HepG2 (cell line): ENCODE measurements around the gene ARPP21. TPM values are rescaled to one million over a fixed set of nuclear protein-coding genes. Genes with fewer than 3 reads are reported as not detected.

ENCODE experiments used
- ATAC-seq: fragments of 200-7000 bp; cut with Tn5 transposase; 3 replicates; pipeline ENCODE4 v1.9.1; 2020; ENCODE audit warnings: mild to moderate bottlenecking, moderate library complexity
- BruUV-seq: library from RNA; stranded (reverse); fragments of 400-500 nt; replicated peaks from 2 replicates; lab custom pipeline; 2021; lab: Mats Ljungman, UMichigan
- CTCF ChIA-PET: fragments of 300-600 bp; formaldehyde crosslinking; extraction: SDS; loops from one replicate; lab custom pipeline; 2021; ENCODE audit warnings: low total read pairs, inconsistent platforms, low intra/inter-chr PET ratio; lab: Yijun Ruan, JAX
- POLR2A ChIA-PET: fragments of 350-600 bp; sonication (Branson Sonifier 250); formaldehyde crosslinking; loops from one replicate; lab custom pipeline; 2020; ENCODE audit warnings: antibody characterized with exemption, inconsistent platforms; lab: Yijun Ruan, JAX
- DNase-seq: peaks from one replicate; pipeline ENCODE4 v3.0.0-alpha.2; 2015; ENCODE audit warnings: low spot score
- FAIRE-seq: peaks from 3 replicates; lab custom pipeline; 2011; peaks lifted over from hg19 to GRCh38; lab: Jason Lieb, UNC
- H2AFZ ChIP-seq: one replicate; pipeline ENCODE4 v1.6.1; 2011; ENCODE audit warnings: low read length, inconsistent platforms
- H3K27ac ChIP-seq: fragments of 300-600 bp; 3 replicates; pipeline ENCODE4 v1.8.0; 2011; ENCODE audit warnings: mixed run types, mild to moderate bottlenecking, mixed read lengths, low read length, inconsistent platforms; ENCODE audit not compliant: insufficient read depth; ENCODE audit errors: extremely low read length
- H3K27me3 ChIP-seq, 2 experiments: fragments of 200-600 bp in 1 of 2; 2 replicates in 1 of 2; 3 replicates in 1 of 2; pipeline versions ENCODE4 v1.6.0 to v1.8.0; 2011; ENCODE audit warnings: low read length in 2 of 2, mild to moderate bottlenecking in 2 of 2, moderate library complexity in 2 of 2, inconsistent platforms in 1 of 2; ENCODE audit not compliant: insufficient read depth in 2 of 2, control insufficient read depth in 1 of 2
- H3K36me3 ChIP-seq, 2 experiments: fragments of 200-600 bp in 1 of 2; replicated peaks in 1 of 2; 2 replicates in 1 of 2; 3 replicates in 1 of 2; pipeline versions ENCODE4 v1.5.1 to v1.8.0; 2011; ENCODE audit warnings: low read length in 2 of 2, inconsistent platforms in 1 of 2; ENCODE audit not compliant: insufficient read depth in 2 of 2, control insufficient read depth in 1 of 2
- H3K4me1 ChIP-seq: 2 replicates; pipeline ENCODE4 v1.5.1; 2012; ENCODE audit warnings: low read length, inconsistent platforms; ENCODE audit not compliant: insufficient read depth
- H3K4me2 ChIP-seq: 2 replicates; pipeline ENCODE4 v1.6.0; 2011; ENCODE audit warnings: low read depth, low read length, inconsistent platforms
- H3K4me3 ChIP-seq, 3 experiments: fragments of 200-600 bp in 1 of 3; sonication (generic), shearing (Covaris generic) in 1 of 3; replicated peaks in 1 of 3; 2 replicates each; pipeline ENCODE4 v1.5.1; 2011 to 2016; ENCODE audit warnings: low read length in 3 of 3, inconsistent platforms in 2 of 3, low read depth in 2 of 3, mild to moderate bottlenecking in 2 of 3, control low read depth in 1 of 3, mixed read lengths in 1 of 3; ENCODE audit not compliant: insufficient read depth in 1 of 3
- H3K79me2 ChIP-seq: one replicate; pipeline ENCODE4 v1.6.1; 2011; ENCODE audit warnings: low read length, inconsistent platforms; ENCODE audit not compliant: insufficient read depth
- H3K9ac ChIP-seq: 2 replicates; pipeline ENCODE4 v1.6.0; 2011; ENCODE audit warnings: mild to moderate bottlenecking, low read depth, low read length, inconsistent platforms; ENCODE audit not compliant: insufficient read depth
- H3K9me3 ChIP-seq: 2 replicates; pipeline ENCODE4 v1.5.1; 2012; ENCODE audit warnings: mild to moderate bottlenecking, low read length
- H4K20me1 ChIP-seq: 2 replicates; pipeline ENCODE4 v1.6.0; 2011; ENCODE audit warnings: inconsistent platforms, mild to moderate bottlenecking, low read length, moderate library complexity; ENCODE audit not compliant: insufficient read depth
- HNRNPLL ChIP-seq: fragments of 200-400 bp; formaldehyde crosslinking; IDR thresholded peaks from 2 replicates; pipeline ENCODE4 v1.6.1; 2017; ENCODE audit warnings: mild to moderate bottlenecking, low read depth, low read length; ENCODE audit not compliant: poor library complexity, severe bottlenecking
- KAT7 ChIP-seq: IDR thresholded peaks from 2 replicates; pipeline ENCODE4 v1.6.1; 2018; ENCODE audit warnings: borderline replicate concordance, missing compliant biosample characterization
- KDM5A ChIP-seq: fragments of 200-600 bp; sonication (generic); IDR thresholded peaks from 2 replicates; pipeline ENCODE4 v1.7.0; 2018; ENCODE audit warnings: antibody characterized with exemption, mild to moderate bottlenecking, low read length, borderline replicate concordance
- ZNF441 ChIP-seq: sonication (generic); formaldehyde crosslinking; IDR thresholded peaks from 2 replicates; pipeline ENCODE4 v1.7.0; 2021; ENCODE audit warnings: missing genetic modification reagents, borderline replicate concordance
- WGBS: methylation state at CpG from one replicate; pipeline ENCODE4 v1.1.6; 2017; ENCODE audit warnings: low lambda C conversion rate; 5-methylcytosine and 5-hydroxymethylcytosine counted together
- in situ Hi-C: cut with HindIII; loops from 2 replicates; pipeline ENCODE4 v1.10.0; 2017; ENCODE audit warnings: low pct_unique_long_range_greater_than_20kb; ENCODE audit not compliant: extremely low pct_ligation_motif_present
- intact Hi-C: fragments of 100-400 bp; cut with micrococcal nuclease; formaldehyde crosslinking; loops from one replicate; pipeline ENCODE4 v1.10.0; 2022; ENCODE audit not compliant: unreplicated experiment
- polyA plus RNA-seq, 8 experiments: library from polyadenylated mRNA; depleted of rRNA in 3 of 8; stranded (reverse) in 7 of 8; unstranded in 1 of 8; fragments of >200 nt; fragmentation: Illumina TruSeq in 4 of 8; extraction: Trizol in 4 of 8; gene quantifications; 2 replicates each; pipeline versions ENCODE4 v1.2.1 to v1.2.3, GENCODE V29; 2011 to 2016; ENCODE audit warnings: low read depth in 4 of 8, missing spikeins in 1 of 8, mixed read lengths in 1 of 8; ENCODE audit not compliant: insufficient read depth in 1 of 8
- total RNA-seq, 5 experiments: library from RNA; depleted of rRNA; stranded (reverse); fragments of >200 nt; fragmentation: Illumina TruSeq; extraction: Trizol; gene quantifications; 2 replicates each; pipeline ENCODE4 v1.2.3, GENCODE V29; 2016; ENCODE audit warnings: low read depth in 1 of 5

The ARPP21 gene
- total and polyA plus RNA-seq, 2 of the 13 experiments (the other 11 are each of a cell fraction or from before 2014, with no cell fraction given): not detected

DNA sequence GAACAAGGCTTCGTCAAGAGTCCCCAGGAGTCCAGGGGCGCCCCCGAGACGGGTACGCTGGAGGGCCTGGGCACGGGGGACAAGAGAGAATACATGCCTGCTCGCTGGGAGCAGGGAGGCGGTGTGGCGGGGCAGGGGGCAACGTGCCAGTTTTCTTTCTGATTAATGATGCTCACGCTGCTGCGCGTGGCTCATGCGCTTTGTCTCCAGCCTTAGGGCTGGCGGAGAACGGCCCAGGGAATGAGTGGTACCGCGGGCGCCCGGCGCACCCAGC is 408 bp upstream of the ARPP21 start:
- H3K36me3 ChIP-seq: no peaks in the 10 kb centered on the region
- H2AFZ ChIP-seq: no peak overlapping the region
- 50% methylated on average over 13 of the region's 21 CpGs for WGBS
- H3K27me3 ChIP-seq: peaks cover 4 to 9% of the 10 kb centered on the region in 2 experiments; a peak in 4 of 5 replicates
- no peak overlapping the region for H3K4me2 ChIP-seq
- no peak overlapping the region for H3K9ac ChIP-seq
- TF ChIP-seq HNRNPLL: peak; percentile 5
- no peak for TF ChIP-seq KAT7 (CRISPR knock-in tag)
- DNase-seq (no peak), FAIRE-seq (no peak), ATAC-seq (no peak; the same call in 2 of the 3 replicates)
- BruUV-seq: no TSS peak
- H3K27ac ChIP-seq: no peak overlapping the region
- no peaks in the 10 kb centered on the region for H3K79me2 ChIP-seq
- H3K4me1 ChIP-seq: no peaks in the 10 kb centered on the region
- in situ Hi-C loops: no loop called here
- no peak overlapping the region for H3K4me3 ChIP-seq
- intact Hi-C loops: no loop called here
- POLR2A ChIA-PET: no interaction called here
- no peaks in the 10 kb centered on the region for H3K9me3 ChIP-seq
- H4K20me1 ChIP-seq: no peaks in the 10 kb centered on the region
- CTCF ChIA-PET: no interaction called here

- Histone ChIP-seq H3K9me3 (no peaks in the 10 kb centered on the region), H3K27ac (no peak overlapping the region), H4K20me1 (no peaks in the 10 kb centered on the region), H3K4me3 (no peak overlapping the region), H3K4me2 (peak overlapping the region; percentile 38; the same call in 1 of the 2 replicates), H3K27me3 (peaks cover 4 to 9% of the 10 kb centered on the region in 2 experiments; a peak in 4 of 5 replicates), H2AFZ (no peak overlapping the region), H3K4me1 (no peaks in the 10 kb centered on the region), H3K79me2 (no peaks in the 10 kb centered on the region), H3K9ac (no peak overlapping the region), H3K36me3 (no peaks in the 10 kb centered on the region)
- BruUV-seq: no TSS peak
- ChIA-PET CTCF (no interaction called here), POLR2A (no interaction called here)
- intact Hi-C loops (no loop called here), in situ Hi-C loops (no loop called here)
- DNase-seq (no peak), FAIRE-seq (no peak), ATAC-seq (no peak)
- no peak for TF ChIP-seq ZNF441 (CRISPR knock-in tag)
- TF ChIP-seq KDM5A: no peak
- WGBS: 49% methylated on average over 10 of the region's 10 CpGs
Measured at GRCh38 chr3:35640190-35641165, 1.2 kb downstream of the ARPP21 start.
